HG02970 (cell line): ENCODE results near the gene EVA1C.
"Not testable (repeated sequence)": the region's sequence is repeated elsewhere in the genome, so short reads cannot be mapped to it uniquely, and the experiment has no call there.

ENCODE experiments used
- ATAC-seq: cut with Tn5 transposase; IDR thresholded peaks from one replicate; pipeline ENCODE4 v1.9.1; 2021; ENCODE audit warnings: mild to moderate bottlenecking, moderate library complexity, moderate number of reproducible peaks; ENCODE audit not compliant: unreplicated experiment, low FRiP score

EVA1C gene

GRCh38 chr21:32521736-32522355 is 109.3 kb downstream of the EVA1C start:
- ATAC-seq, result no peak

GRCh38 chr21:32523463-32523862 is 111.0 kb downstream of the EVA1C start:
- no peak for ATAC-seq

GRCh38 chr21:32523988-32524719 is 111.6 kb downstream of the EVA1C start:
- ATAC-seq, result no peak

- ATAC-seq, result no peak
Observed at GRCh38 chr21:32525282-32525681, 112.8 kb downstream of the EVA1C start.

- ATAC-seq, result no peak
Observed at GRCh38 chr21:32529679-32530078, 117.2 kb downstream of the EVA1C start.

- ATAC-seq, result not testable (repeated sequence)
Observed at GRCh38 chr21:32530809-32531208, 118.3 kb downstream of the EVA1C start.

GRCh38 chr21:32531561-32531960 is 119.1 kb downstream of the EVA1C start:
- not testable (repeated sequence) for ATAC-seq

- no peak for ATAC-seq
Observed at GRCh38 chr21:32532636-32533035, 120.1 kb downstream of the EVA1C start.

- ATAC-seq, result no peak
Observed at GRCh38 chr21:32533053-32533452, 120.5 kb downstream of the EVA1C start.

- ATAC-seq, result no peak
Observed at GRCh38 chr21:32533611-32534010, 121.1 kb downstream of the EVA1C start.

- ATAC-seq, result no peak
Observed at GRCh38 chr21:32534113-32534512, 121.6 kb downstream of the EVA1C start.

- ATAC-seq, result no peak
Observed at GRCh38 chr21:32535612-32536011, 123.1 kb downstream of the EVA1C start.

- no peak for ATAC-seq
Observed at GRCh38 chr21:32537569-32537881, 125.0 kb downstream of the EVA1C start.

GRCh38 chr21:32538147-32538792 is 125.8 kb downstream of the EVA1C start:
- ATAC-seq, result no peak

- no peak for ATAC-seq
Observed at GRCh38 chr21:32539378-32539777, 126.9 kb downstream of the EVA1C start.

- not testable (repeated sequence) for ATAC-seq
Observed at GRCh38 chr21:32543056-32543455, 130.6 kb downstream of the EVA1C start.

GRCh38 chr21:32543975-32544374 is 131.5 kb downstream of the EVA1C start:
- ATAC-seq, result no peak

GRCh38 chr21:32544697-32545096 is 132.2 kb downstream of the EVA1C start:
- no peak for ATAC-seq

- ATAC-seq, result no peak
Observed at GRCh38 chr21:32545948-32546441, 133.5 kb downstream of the EVA1C start.

GRCh38 chr21:32547018-32547417 is 134.5 kb downstream of the EVA1C start:
- ATAC-seq, result no peak

- ATAC-seq, result no peak
Observed at GRCh38 chr21:32548978-32549377, 136.5 kb downstream of the EVA1C start.

- ATAC-seq, result no peak
Observed at GRCh38 chr21:32549440-32549839, 136.9 kb downstream of the EVA1C start.
